ENCODE measurements around the gene KIF26A. TPM values are rescaled to one million over a fixed set of nuclear protein-coding genes. Genes with fewer than 3 reads are reported as not detected.
A peak's percentile ranks its signal among the peaks of the same experiment; 100 is the strongest.

KIF26A gene
- total RNA-seq, 1 donor from 2014 or later: 0.60 TPM

- Mint-ChIP-seq H3K9me3 (ENCODE audit: low read depth) (no peaks in the 10 kb centered on the region), H3K27me3 (ENCODE audit: low read depth) (peaks cover 3% of the 10 kb centered on the region), H3K27ac (ENCODE audit: unreplicated experiment) (no peak overlapping the region), H3K4me1 (ENCODE audit: low read depth) (no peaks in the 10 kb centered on the region), H3K4me3 (ENCODE audit: unreplicated experiment) (no peak overlapping the region), H3K36me3 (ENCODE audit: low read depth) (no peaks in the 10 kb centered on the region)
- TF ChIP-seq, protein P1, sequence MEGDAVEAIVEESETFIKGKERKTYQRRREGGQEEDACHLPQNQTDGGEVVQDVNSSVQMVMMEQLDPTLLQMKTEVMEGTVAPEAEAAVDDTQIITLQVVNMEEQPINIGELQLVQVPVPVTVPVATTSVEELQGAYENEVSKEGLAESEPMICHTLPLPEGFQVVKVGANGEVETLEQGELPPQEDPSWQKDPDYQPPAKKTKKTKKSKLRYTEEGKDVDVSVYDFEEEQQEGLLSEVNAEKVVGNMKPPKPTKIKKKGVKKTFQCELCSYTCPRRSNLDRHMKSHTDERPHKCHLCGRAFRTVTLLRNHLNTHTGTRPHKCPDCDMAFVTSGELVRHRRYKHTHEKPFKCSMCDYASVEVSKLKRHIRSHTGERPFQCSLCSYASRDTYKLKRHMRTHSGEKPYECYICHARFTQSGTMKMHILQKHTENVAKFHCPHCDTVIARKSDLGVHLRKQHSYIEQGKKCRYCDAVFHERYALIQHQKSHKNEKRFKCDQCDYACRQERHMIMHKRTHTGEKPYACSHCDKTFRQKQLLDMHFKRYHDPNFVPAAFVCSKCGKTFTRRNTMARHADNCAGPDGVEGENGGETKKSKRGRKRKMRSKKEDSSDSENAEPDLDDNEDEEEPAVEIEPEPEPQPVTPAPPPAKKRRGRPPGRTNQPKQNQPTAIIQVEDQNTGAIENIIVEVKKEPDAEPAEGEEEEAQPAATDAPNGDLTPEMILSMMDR (IDR thresholded peaks at IDR 0.05): no peak
- no peak for DNase-seq (ENCODE audit: low spot score)
Measured at GRCh38 chr14:104092931-104093365, 45.4 kb upstream of the KIF26A start.

- H3K4me1 Mint-ChIP-seq (ENCODE audit: low read depth): no peaks in the 10 kb centered on the region
- H3K36me3 Mint-ChIP-seq (ENCODE audit: low read depth): no peaks in the 10 kb centered on the region
- no peaks in the 10 kb centered on the region for H3K9me3 Mint-ChIP-seq (ENCODE audit: low read depth)
- H3K27ac Mint-ChIP-seq (ENCODE audit: unreplicated experiment): no peak overlapping the region
- H3K27me3 Mint-ChIP-seq (ENCODE audit: low read depth): peaks cover 3% of the 10 kb centered on the region
- peak; percentile 81 for DNase-seq (ENCODE audit: low spot score)
- H3K4me3 Mint-ChIP-seq (ENCODE audit: unreplicated experiment): no peak overlapping the region
- TF ChIP-seq, protein P1 (IDR thresholded peaks at IDR 0.05): no peak
Measured at GRCh38 chr14:104093366-104094055, 44.9 kb upstream of the KIF26A start.

GRCh38 chr14:104094056-104094708, 44.2 kb upstream of the KIF26A start:
- Mint-ChIP-seq H3K4me1 (ENCODE audit: low read depth) (no peaks in the 10 kb centered on the region), H3K36me3 (ENCODE audit: low read depth) (no peaks in the 10 kb centered on the region), H3K9me3 (ENCODE audit: low read depth) (no peaks in the 10 kb centered on the region), H3K4me3 (ENCODE audit: unreplicated experiment) (no peak overlapping the region), H3K27me3 (ENCODE audit: low read depth) (peaks cover 3% of the 10 kb centered on the region), H3K27ac (ENCODE audit: unreplicated experiment) (no peak overlapping the region)
- TF ChIP-seq, protein P1 (IDR thresholded peaks at IDR 0.05): no peak
- peak; percentile 77 for DNase-seq (ENCODE audit: low spot score)

GRCh38 chr14:104094709-104095425, 43.5 kb upstream of the KIF26A start:
- Mint-ChIP-seq H3K4me3 (ENCODE audit: unreplicated experiment) (no peak overlapping the region), H3K9me3 (ENCODE audit: low read depth) (no peaks in the 10 kb centered on the region), H3K27me3 (ENCODE audit: low read depth) (peaks cover 3% of the 10 kb centered on the region), H3K27ac (ENCODE audit: unreplicated experiment) (no peak overlapping the region), H3K36me3 (ENCODE audit: low read depth) (no peaks in the 10 kb centered on the region), H3K4me1 (ENCODE audit: low read depth) (no peaks in the 10 kb centered on the region)
- DNase-seq (ENCODE audit: low spot score): peak; percentile 91
- TF ChIP-seq, protein P1 (IDR thresholded peaks at IDR 0.05): peak; percentile 94
